Measurements from ENCODE around the gene ABLIM3.

Gene ABLIM3

DNA sequence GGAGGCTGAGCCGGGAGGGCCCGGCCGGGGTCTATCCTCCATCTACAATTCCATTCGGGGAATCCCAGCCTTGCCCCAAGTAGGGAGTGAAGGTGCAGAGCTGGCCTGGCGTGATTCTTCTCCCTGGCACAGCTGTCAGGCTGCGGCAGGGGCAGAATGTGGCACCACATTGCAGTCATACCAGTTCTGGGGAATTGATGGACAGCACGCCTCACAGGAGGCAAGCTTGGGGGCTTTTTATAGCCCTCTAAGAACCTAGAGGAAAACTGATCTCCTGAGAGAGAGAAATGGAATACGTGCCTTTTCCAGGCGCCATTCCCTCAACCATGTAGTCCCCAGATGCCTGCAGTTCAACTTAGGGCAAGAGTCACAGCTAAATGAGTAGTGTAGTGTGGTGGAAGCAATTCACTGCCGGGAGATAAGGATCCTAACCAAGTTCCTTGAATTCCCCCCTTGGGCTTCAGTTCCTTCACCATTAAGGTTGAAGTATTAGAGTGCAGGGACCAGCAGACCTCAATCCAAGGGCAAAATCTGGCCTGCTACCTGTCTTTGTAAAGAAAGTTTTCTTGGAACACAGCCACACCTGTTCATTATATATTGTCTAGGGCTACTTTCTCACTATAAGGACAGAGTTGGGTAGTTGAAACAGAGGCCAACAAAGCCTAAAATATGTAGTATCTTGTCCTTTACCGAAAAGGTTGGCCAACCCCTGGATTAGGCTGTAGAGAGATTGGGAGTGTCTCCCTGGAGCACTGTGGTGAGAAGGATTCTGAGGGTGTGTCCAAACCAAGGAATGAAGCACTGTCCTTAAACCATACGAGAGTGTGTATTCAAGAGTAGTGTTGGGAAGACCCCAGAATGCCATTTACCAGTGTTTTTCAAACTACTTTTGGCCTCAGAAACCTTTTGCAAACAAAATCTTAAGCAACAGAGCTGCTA lies 141.0 kb downstream of the ABLIM3 start:
- no peak for DNase-seq (ENCODE audit: low read depth)

- no peak for DNase-seq (ENCODE audit: low read depth)
Measured at GRCh38 chr5:149282966-149283332, 141.7 kb downstream of the ABLIM3 start.

GRCh38 chr5:149283626-149284480 lies 142.6 kb downstream of the ABLIM3 start:
- no peak for DNase-seq (ENCODE audit: low read depth)

DNA sequence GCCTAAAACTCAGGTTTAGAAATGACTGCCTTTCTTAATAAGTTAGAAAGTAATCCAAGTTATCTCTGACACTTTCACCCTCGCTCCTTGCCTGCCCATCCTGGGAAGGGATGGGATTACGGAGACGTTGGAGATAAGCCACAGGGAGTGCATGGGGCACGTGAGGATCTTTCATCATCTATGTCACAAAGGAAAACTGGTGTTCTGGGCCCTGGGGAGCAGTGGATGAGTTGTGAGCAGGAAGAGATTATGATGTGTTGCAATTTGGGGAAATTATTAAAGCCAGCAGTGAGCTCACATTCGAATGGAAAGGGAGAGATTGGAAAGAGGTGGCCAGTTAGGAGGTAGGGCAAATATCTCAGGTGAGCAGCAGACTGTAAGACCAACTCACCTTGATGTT lies 143.2 kb downstream of the ABLIM3 start:
- DNase-seq (ENCODE audit: low read depth): no peak

DNA sequence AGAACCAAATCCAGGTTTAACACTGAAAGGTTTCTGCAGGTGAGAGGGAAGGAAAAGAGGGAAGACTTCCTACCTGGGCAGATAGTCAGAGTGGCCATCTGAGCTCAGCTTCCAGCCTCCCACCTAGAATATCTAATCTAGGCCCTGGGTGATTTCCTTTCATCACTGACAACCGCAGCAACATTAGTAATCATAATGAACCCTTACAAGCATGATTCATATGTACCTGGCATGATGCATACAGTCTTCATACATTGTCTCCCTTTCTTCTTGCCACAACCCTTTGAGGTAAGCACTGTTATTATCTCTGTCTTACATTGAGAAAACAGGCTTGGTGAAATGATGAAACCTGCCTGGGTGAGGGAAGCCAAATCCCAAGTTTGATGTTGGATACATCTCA lies 143.9 kb downstream of the ABLIM3 start:
- DNase-seq (ENCODE audit: low read depth): no peak

GRCh38 chr5:149288436-149288835 lies 147.1 kb downstream of the ABLIM3 start:
- no peak for DNase-seq (ENCODE audit: low read depth)

DNA sequence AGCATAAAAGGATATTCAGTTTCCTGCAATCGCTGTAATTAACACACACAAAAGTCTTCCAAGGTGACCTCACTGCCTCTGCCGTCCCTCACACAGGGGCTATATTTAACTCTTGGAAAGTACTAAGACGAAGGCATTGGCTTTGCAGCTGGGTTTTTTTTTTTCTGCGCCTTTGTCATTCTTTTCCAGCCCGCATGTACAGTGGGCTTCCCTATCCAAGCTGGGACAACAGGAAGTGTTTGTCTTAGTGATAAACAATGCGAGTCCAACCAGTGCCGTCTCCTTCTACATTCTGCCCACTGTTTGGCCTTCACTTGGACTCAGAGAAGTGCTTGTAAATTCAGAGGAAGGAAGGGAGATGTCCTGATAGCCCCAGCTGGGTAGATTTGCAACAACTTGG lies 148.0 kb downstream of the ABLIM3 start:
- no peak for DNase-seq (ENCODE audit: low read depth)

DNA sequence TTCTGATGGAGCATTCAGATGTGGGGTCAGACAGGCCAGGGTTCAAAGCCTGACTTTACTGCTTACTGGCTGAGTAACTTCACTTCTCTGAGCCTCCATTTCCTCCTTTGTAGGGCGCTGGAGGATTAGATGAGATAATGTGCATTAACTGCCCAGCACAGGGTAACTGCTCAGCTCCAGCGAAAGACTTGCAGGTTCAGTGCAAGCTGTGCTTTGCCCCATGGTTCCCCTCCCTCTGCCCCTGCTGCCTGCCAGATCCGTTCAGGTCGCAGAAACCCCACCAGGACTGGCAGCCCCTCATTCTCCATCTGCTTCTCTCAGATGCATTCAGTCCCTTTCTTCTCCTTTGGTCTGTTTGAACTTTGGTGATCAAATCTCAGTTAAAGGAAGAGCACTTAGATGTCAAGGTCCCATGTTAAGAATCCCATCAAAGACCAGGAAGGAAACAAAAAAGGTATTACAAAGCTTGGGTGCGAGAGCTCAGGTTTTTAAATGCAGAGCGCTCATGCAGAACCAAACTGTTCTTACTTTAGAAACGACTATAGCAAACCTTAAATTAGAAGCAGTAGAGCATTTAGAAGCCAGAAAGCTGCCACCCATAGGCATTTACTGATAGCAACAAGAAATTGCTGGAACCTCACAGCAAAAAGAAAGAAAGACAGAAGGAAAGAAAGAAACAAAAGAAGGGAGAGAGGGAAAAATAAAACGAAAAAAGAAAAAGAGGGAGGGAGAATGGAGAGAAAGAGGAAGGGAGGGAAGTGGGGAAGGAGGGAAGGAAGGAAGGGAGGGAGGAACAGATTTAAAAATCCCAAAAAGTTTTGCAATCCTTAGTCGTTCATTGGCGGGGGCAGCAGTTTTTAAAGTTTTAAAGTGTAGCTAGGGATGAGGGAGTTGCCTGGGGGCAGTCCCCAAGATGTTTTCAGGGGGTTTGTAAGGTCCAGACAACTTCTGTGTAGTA lies 153.9 kb downstream of the ABLIM3 start:
- DNase-seq (ENCODE audit: low read depth): no peak

DNA sequence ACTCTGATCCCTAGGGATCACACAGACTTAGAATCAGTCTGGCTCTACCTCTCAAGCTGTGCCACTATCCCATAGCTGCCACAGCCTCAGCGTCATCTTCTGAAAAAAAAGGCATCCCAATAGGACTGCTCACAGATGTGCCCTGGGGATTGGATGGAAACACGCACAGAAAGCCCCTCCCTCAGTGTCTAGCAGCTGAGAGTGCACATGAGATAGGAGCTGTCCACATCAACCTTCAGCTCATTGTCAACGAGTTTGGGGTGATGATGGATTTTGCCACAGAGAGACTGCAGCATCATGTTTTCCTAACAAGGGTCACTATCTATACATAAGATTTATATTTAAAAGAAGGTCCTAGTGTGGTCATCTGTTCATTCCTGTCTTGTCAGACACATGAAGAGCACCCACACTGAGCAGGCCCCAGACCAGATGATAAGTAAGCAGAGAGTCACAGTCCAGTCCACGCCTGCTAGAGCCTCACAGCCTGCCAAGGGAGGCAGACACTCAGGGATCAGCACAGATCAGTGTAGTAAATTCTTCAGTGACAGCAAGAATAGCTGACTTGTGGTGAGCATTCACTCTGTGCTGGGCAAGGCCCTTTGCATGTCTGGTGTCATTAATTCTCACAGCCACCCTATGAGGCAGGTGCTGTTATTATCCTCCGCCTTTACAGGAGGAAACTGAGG lies 156.2 kb downstream of the ABLIM3 start:
- no peak for DNase-seq (ENCODE audit: low read depth)

- DNase-seq (ENCODE audit: low read depth): no peak
Measured at GRCh38 chr5:149298163-149298562, 156.9 kb downstream of the ABLIM3 start.

DNA sequence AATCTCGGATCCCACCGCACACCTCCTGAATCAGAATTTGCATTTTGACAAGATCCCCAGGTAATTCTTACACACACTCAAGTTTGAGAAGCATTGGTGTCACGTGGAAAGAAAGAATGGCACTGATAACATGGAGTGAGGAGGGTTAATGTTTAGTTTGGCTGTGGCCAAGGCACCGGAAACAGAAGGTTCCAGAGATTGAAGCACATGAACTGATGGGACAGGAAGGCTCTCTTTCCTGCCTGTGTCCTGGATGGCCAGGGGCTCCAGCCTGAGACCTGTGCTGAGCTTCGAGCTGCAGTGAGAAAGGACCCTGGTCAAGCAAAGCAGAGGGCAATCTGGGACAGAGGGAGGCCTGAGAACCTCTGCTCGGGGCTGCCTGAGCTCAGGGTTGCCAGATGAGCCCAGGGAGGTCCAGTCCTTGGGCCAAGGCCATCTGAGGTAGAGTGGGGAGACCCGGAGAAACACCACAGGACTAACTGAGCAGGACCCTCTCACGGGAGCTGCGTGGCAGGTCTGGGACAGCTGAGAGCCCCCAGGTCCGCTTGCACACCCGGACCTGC lies 157.6 kb downstream of the ABLIM3 start:
- no peak for DNase-seq (ENCODE audit: low read depth)

DNA sequence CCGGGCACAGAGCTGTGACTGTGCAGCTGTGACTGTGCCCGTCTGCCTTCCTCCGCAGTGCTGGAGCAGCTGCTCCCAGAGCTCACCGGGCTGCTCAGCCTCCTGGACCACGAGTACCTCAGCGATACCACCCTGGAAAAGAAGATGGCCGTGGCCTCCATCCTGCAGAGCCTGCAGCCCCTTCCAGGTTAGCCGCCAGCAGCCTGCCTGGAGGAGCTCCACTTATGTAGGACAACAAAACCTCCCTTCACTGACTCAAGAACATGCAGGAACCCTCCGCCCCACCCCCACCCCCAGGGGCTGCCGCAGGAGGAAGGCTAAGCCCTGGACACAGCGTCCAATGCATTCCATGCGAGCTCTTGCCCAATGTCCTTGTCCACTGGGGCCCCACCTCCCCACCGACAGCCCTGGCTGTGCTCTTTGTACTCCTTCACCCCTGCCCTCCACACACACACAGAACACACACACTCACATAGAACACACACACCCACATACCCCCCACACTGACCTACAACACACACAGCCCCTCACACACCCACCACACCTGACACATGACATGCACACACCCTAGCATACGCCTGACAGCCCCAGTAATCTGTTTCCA lies 158.3 kb downstream of the ABLIM3 start:
- no peak for DNase-seq (ENCODE audit: low read depth)

GRCh38 chr5:149300441-149300840 lies 159.1 kb downstream of the ABLIM3 start:
- no peak for DNase-seq (ENCODE audit: low read depth)

GRCh38 chr5:149301049-149301743 lies 159.9 kb downstream of the ABLIM3 start:
- no peak for DNase-seq (ENCODE audit: low read depth)

DNA sequence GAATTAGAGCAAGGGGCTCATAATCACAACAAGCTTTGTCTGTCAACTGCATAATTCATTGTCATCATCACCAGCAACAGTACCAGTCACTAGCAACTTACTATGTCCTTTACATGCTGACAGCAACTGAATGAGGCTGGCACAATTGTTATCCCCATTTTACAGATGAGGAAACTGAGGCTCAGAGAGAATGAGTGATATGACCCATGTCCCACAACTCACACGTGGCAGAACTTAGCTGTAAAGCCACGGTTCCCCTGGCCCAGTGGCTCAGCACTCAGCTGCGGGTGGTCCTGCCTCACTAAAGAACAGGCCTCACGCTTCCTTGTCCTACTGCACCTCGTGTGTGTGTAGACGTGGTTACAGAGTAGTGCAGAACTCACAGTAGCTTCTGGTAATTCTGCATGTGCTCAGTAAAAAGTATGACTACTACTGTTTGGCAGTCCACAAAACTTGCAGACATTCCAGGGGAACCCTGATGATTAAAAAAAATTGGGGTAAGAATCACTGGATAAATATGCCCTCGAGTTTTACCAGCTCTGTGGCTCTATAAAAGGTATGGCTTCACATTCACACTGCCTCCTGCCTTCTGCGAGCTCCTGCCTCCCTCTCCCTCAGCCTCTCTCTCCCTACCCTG lies 160.6 kb downstream of the ABLIM3 start:
- no peak for DNase-seq (ENCODE audit: low read depth)

DNA sequence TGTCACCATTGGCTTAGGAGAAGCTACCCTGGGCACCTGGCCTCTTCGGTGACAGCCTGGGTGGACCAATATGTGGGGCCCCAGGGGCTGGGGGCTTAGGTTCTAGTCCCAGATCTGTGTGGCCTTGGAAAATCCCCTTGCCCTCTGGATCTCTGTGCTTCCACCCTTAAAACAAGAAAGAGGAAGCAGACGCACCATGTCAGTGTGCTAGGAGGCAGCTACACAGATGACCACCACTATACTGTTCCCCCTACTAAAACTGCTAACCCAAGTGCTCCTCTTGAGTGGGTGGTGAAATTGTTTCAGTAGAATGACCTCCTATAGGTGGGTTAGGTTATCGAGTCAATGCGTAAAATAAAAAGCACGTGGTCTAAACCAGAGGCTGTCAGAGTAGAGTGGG lies 161.3 kb downstream of the ABLIM3 start:
- no peak for DNase-seq (ENCODE audit: low read depth)

DNA sequence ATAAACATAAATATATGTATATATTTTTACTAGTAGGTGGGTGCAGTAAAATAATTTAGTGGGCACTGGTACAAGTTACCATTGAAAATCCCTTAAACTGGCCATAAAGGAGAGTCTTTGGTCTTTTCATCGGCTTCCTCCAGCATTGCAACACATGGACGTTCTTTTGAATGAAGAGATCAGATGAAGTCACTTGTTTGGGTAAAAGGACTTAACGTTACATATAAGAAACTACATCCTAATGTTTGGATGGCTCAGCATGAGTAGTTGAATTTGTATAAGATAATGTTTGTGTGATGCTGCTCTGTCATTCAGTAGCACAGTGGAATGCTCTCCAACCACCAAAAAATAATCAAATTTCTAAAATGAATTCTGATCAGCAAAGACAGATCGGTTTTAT lies 161.9 kb downstream of the ABLIM3 start:
- DNase-seq (ENCODE audit: low read depth): no peak

DNA sequence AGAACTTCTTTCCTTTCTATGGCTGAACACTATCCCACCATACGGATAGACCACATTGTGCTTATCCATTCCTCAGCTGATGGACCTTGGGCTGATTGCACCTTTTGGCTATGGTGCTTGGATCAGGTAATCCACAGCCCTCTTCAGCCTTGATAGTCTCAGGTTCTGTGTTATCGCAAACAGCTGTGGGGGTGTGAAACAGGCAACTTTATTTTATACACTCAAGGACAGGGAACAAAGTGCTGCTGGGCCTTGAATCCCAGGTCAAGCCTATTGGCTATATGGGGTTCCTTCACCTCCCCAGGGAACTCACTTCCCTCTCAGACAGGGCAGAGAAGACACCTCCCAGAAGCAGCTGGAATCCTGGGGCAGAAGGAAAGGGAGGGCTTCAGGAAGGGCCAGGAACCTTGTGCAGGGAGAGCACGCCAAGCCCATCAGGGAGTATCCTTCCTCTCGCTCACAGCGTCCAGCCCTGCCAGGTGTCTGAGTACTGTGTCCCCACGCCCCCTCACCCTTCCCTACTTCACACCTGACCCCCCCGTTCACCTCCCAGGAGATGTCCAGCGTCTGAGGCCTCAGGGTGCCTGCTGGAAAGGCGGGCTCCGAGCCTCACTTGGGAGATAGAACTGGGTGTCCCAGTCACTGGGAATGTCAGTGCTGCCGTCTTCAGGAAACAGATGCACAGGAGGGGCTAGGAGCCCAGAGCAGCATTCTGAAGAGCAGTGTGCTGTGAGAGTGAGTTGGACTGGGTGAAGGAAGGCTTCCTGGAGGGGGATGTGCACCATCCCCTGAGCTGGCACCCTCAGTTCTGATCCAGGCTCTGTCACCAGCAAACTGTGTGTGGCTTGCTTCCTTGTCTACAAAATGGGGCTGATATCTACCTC lies 163.1 kb downstream of the ABLIM3 start:
- no peak for DNase-seq (ENCODE audit: low read depth)
